ENCODE measurements around the gene CHPF.

DNA sequence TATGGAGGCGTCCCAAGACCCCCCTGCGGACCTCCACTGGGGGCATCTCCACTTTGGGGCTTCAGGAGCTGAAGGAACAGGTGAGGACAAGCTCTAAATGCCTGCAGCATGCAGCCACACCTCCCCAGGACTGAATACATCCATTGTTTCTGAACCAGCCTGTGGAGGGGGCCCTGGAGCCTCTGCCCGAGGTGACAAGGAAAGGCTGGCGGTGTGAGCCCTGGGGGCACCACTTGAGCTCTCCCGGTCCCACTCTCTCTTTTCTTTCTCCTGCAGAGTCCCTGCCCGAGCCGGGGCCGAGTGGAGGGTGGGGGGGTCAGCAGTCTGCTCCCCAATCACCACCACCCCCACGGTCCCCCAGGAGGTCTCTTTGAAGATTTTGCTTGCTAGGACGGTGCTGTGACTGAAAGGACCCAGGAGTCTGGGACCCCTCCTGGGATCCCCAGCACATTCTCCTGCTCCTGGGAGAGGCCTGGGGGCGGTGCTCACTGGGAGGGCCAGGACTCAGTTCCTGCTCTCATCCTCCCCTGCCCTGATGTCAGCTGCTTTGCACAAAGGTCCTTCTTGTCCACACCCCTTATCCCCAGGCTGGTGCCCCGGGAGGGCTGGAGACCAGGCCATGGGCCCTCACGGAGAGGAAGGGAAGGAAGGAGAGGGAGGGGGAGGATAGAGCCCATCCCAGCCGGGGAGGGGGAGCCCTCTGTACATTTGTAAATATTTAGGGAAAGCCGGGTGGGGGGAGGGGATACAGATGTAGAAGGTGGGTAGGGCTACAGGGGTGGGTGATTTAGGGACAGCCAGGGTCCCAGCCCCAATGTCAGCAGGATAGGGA lies 5.7 kb downstream of the CHPF start:
- no peak for TF ChIP-seq GATA2 (IDR thresholded peaks at IDR 0.05; ENCODE audit: low read depth, low read length)
- TF ChIP-seq GATA3 (IDR thresholded peaks at IDR 0.05; ENCODE audit: low read depth, low read length), result no peak

All from SH-SY5Y (cell line).